HCT116 (cell line): Measurements from ENCODE around the gene ADRM1. TPM values are rescaled to one million over a fixed set of nuclear protein-coding genes. Genes with fewer than 3 reads are reported as not detected.

Experiments used
- ATAC-seq: fragments of 200-7000 bp; cut with Tn5 transposase; 2 replicates; pipeline ENCODE4 v1.9.1; 2020; ENCODE audit warnings: mild to moderate bottlenecking, moderate library complexity
- BruUV-seq: library from RNA; stranded (reverse); fragments of 400-500 nt; replicated peaks from 2 replicates; lab custom pipeline; 2021; lab: Mats Ljungman, UMichigan
- CTCF ChIA-PET: fragments of 300-600 bp; sonication (Branson Sonifier 250); formaldehyde crosslinking; loops from one replicate; lab custom pipeline; 2021; ENCODE audit warnings: antibody characterized with exemption; lab: Charles Lee
- POLR2A ChIA-PET: fragments of 300-600, 350-600 bp; sonication (Branson Sonifier 250); formaldehyde crosslinking; loops from one replicate; lab custom pipeline; 2021; ENCODE audit warnings: antibody characterized with exemption; lab: Charles Lee
- RAD21 ChIA-PET, 2 experiments: fragments of 300-600 bp; sonication (Branson Sonifier 250); formaldehyde crosslinking; loops; one replicate each; lab custom pipeline; 2023; ENCODE audit warnings: low total read pairs in 2 of 2; ENCODE audit not compliant: uncharacterized antibody in 2 of 2, unreplicated experiment in 2 of 2, low non-redundant PET in 1 of 2; lab: Charles Lee
- DNase-seq: peaks from one replicate; pipeline ENCODE4 v3.0.0-alpha.2; 2010; ENCODE audit warnings: low read depth, low spot score
- H2AFZ ChIP-seq: fragments of 200-600 bp; shearing (Covaris generic), sonication (generic); 2 replicates; pipeline ENCODE4 v1.6.1; 2017; ENCODE audit warnings: low read depth, mixed run types, mixed read lengths, antibody characterized with exemption, low read length; ENCODE audit not compliant: poor library complexity, severe bottlenecking
- H3K27ac ChIP-seq: 2 replicates; pipeline ENCODE4 v1.5.1; 2012; ENCODE audit warnings: low read depth, low read length
- H3K27me3 ChIP-seq: fragments of 200-600 bp; sonication (generic); 2 replicates; pipeline ENCODE4 v1.6.1; 2016; ENCODE audit warnings: mixed run types, low read length, mixed read lengths; ENCODE audit not compliant: insufficient read depth
- H3K36me3 ChIP-seq, 2 experiments: fragments of 200-500 bp in 1 of 2; fragments of 200-600 bp in 1 of 2; sonication (Bioruptor generic) in 1 of 2; sonication (generic) in 1 of 2; 2 replicates each; pipeline versions ENCODE4 v1.5.1 to v1.6.1; 2014 to 2016; ENCODE audit warnings: low read length in 2 of 2, inconsistent platforms in 1 of 2, mixed read lengths in 1 of 2, mixed run types in 1 of 2; ENCODE audit not compliant: insufficient read depth in 2 of 2, control insufficient read depth in 1 of 2
- H3K4me1 ChIP-seq, 2 experiments: fragments of 200-600 bp in 1 of 2; sonication (generic) in 1 of 2; 2 replicates each; pipeline versions ENCODE4 v1.5.1 to v1.6.1; 2012 to 2017; ENCODE audit warnings: low read length in 2 of 2, inconsistent platforms in 1 of 2, mild to moderate bottlenecking in 1 of 2, mixed read lengths in 1 of 2, mixed run types in 1 of 2, moderate library complexity in 1 of 2; ENCODE audit not compliant: insufficient read depth in 2 of 2, control insufficient read depth in 1 of 2
- H3K4me2 ChIP-seq: fragments of 200-600 bp; sonication (generic); 2 replicates; pipeline ENCODE4 v1.6.1; 2017; ENCODE audit warnings: mixed run types, low read length, mixed read lengths
- H3K4me3 ChIP-seq, 2 experiments: fragments of 200-600 bp in 1 of 2; sonication (generic) in 1 of 2; replicated peaks in 1 of 2; 2 replicates each; pipeline ENCODE4 v1.5.1; 2011 to 2016; ENCODE audit warnings: low read length in 2 of 2, control low read depth in 1 of 2, low read depth in 1 of 2, mild to moderate bottlenecking in 1 of 2, mixed read lengths in 1 of 2, mixed run types in 1 of 2
- H3K79me2 ChIP-seq: fragments of 200-600 bp; sonication (generic); 2 replicates; pipeline ENCODE4 v1.6.1; 2017; ENCODE audit warnings: mild to moderate bottlenecking, mixed run types, low read length, moderate library complexity, mixed read lengths; ENCODE audit not compliant: insufficient read depth
- H3K9ac ChIP-seq: fragments of 200-600 bp; sonication (generic); 2 replicates; pipeline ENCODE4 v1.6.1; 2016; ENCODE audit warnings: low read length, mixed read lengths
- H3K9me2 ChIP-seq: fragments of 200-600 bp; sonication (generic), shearing (Covaris generic); 2 replicates; pipeline ENCODE4 v1.6.1; 2017; ENCODE audit warnings: mixed run types, mild to moderate bottlenecking, moderate library complexity; ENCODE audit not compliant: insufficient read depth
- H3K9me3 ChIP-seq, 2 experiments: fragments of 200-500 bp in 1 of 2; fragments of 200-600 bp in 1 of 2; sonication (Bioruptor generic) in 1 of 2; sonication (generic) in 1 of 2; 2 replicates each; pipeline ENCODE4 v1.6.1; 2014 to 2017; ENCODE audit warnings: low read length in 2 of 2, mixed read lengths in 2 of 2, inconsistent platforms in 1 of 2, low read depth in 1 of 2, mild to moderate bottlenecking in 1 of 2, mixed run types in 1 of 2, moderate library complexity in 1 of 2; ENCODE audit not compliant: control insufficient read depth in 1 of 2, insufficient read depth in 1 of 2
- H4K20me1 ChIP-seq: fragments of 200-600 bp; sonication (generic), shearing (Covaris generic); 2 replicates; pipeline ENCODE4 v1.6.1; 2017; ENCODE audit warnings: mixed run types, mild to moderate bottlenecking, moderate library complexity; ENCODE audit not compliant: insufficient read depth
- ATF3 ChIP-seq: IDR thresholded peaks from 2 replicates; pipeline ENCODE4 v1.6.1; 2012
- CEBPB ChIP-seq: IDR thresholded peaks from 2 replicates; pipeline ENCODE4 v1.6.1; 2012; ENCODE audit warnings: low read depth
- EGR1 ChIP-seq: IDR thresholded peaks from 2 replicates; pipeline ENCODE4 v1.6.1; 2012; ENCODE audit warnings: low read depth
- EZH2phosphoT487 ChIP-seq: fragments of 200-600 bp; IDR thresholded peaks from 2 replicates; pipeline ENCODE4 v1.6.1; 2018; ENCODE audit warnings: antibody characterized with exemption, borderline replicate concordance
- FOSL1 ChIP-seq: IDR thresholded peaks from 2 replicates; pipeline ENCODE4 v1.6.1; 2012; ENCODE audit warnings: low read depth
- JUND ChIP-seq: IDR thresholded peaks from 2 replicates; pipeline ENCODE4 v1.6.1; 2012
- POLR2A ChIP-seq: IDR thresholded peaks from 2 replicates; pipeline ENCODE4 v1.7.0; 2011; ENCODE audit warnings: borderline replicate concordance; ENCODE audit not compliant: insufficient read depth, insufficient read length; ENCODE audit errors: extremely low read depth
- RAD21 ChIP-seq: IDR thresholded peaks from 2 replicates; pipeline ENCODE4 v1.6.1; 2012; ENCODE audit warnings: low read depth, mild to moderate bottlenecking
- SIN3A ChIP-seq: IDR thresholded peaks from 2 replicates; pipeline ENCODE4 v1.6.1; 2012; ENCODE audit warnings: low read depth
- SP1 ChIP-seq: IDR thresholded peaks from 2 replicates; pipeline ENCODE4 v1.6.1; 2012; ENCODE audit warnings: low read depth
- SRF ChIP-seq: IDR thresholded peaks from 2 replicates; pipeline ENCODE4 v1.6.1; 2012; ENCODE audit warnings: low read depth
- TCF7L2 ChIP-seq: IDR thresholded peaks from 2 replicates; pipeline ENCODE4 v1.7.0; 2011; ENCODE audit warnings: borderline replicate concordance, inconsistent platforms; ENCODE audit not compliant: insufficient read depth, insufficient read length; ENCODE audit errors: extremely low read depth
- ZFX ChIP-seq: fragments of 450-650 bp; IDR thresholded peaks from 2 replicates; pipeline ENCODE4 v1.6.1; 2017
- ZNF274 ChIP-seq: fragments of 200-500 bp; sonication (Bioruptor generic); IDR thresholded peaks from 2 replicates; pipeline ENCODE4 v1.6.1; 2014; ENCODE audit warnings: mild to moderate bottlenecking, low read depth, low read length, inconsistent platforms
- intact Hi-C: fragments of 100-400 bp; cut with micrococcal nuclease; formaldehyde crosslinking; loops from 2 replicates; pipeline ENCODE4 v1.10.0; 2022
- total RNA-seq: library from RNA; stranded (reverse); gene quantifications from one replicate; pipeline ENCODE4 v1.2.1, GENCODE V29; 2021; ENCODE audit not compliant: unreplicated experiment

ADRM1 gene
- total RNA-seq, 1 experiment from 2014 or later, result 158 TPM

GRCh38 chr20:62339647-62340062 lies 36.9 kb downstream of the ADRM1 start (continued):
- TF ChIP-seq ATF3 (no peak), POLR2A (no peak), ZNF274 (no peak), SIN3A (no peak), ZFX (no peak), CEBPB (no peak), SRF (no peak), TCF7L2 (no peak), JUND (no peak)

- H4K20me1 ChIP-seq, result no peaks in the 10 kb centered on the region; the same call in 1 of the 2 replicates
- no peak for DNase-seq
- intact Hi-C loops, result no loop called here
- ChIA-PET POLR2A (no interaction called here), RAD21 (no interaction called here), CTCF (no interaction called here)
- H3K4me2 ChIP-seq, result no peak overlapping the region
- no peak overlapping the region for H3K27ac ChIP-seq
- no peak for ATAC-seq
- TF ChIP-seq SRF (no peak), FOSL1 (no peak), EGR1 (no peak), POLR2A (no peak), JUND (no peak), ATF3 (no peak), ZNF274 (no peak), CEBPB (no peak), EZH2phosphoT487 (no peak), ZFX (no peak), SP1 (no peak), RAD21 (no peak)
- no peaks in the 10 kb centered on the region for H3K9me2 ChIP-seq
- H3K27me3 ChIP-seq, result no peaks in the 10 kb centered on the region
- no peak overlapping the region for H3K4me3 ChIP-seq
- no peaks in the 10 kb centered on the region for H3K4me1 ChIP-seq
- H2AFZ ChIP-seq, result no peak overlapping the region
- H3K9ac ChIP-seq, result no peak overlapping the region
- peaks cover 27 to 48% of the 10 kb centered on the region in 2 experiments; a peak in 3 of 4 replicates for H3K36me3 ChIP-seq
- no TSS peak for BruUV-seq
- no peaks in the 10 kb centered on the region for H3K9me3 ChIP-seq
- H3K79me2 ChIP-seq, result peaks cover 5% of the 10 kb centered on the region; the same call in 1 of the 2 replicates
Measured at GRCh38 chr20:62342910-62343309, 40.1 kb downstream of the ADRM1 start.
